OCI-LY7 (cell line): ENCODE results near the gene PGLYRP3. TPM values are rescaled to one million over a fixed set of nuclear protein-coding genes. Genes with fewer than 3 reads are reported as not detected.

Experiments used
- BruUV-seq: library from RNA; stranded (reverse); fragments of 400-500 nt; replicated peaks from 2 replicates; lab custom pipeline; 2021; lab: Mats Ljungman, UMichigan
- CTCF ChIA-PET: fragments of 300-600 bp; sonication (Branson Sonifier 250); formaldehyde crosslinking; loops from one replicate; lab custom pipeline; 2022; ENCODE audit warnings: antibody characterized with exemption; ENCODE audit not compliant: unreplicated experiment; lab: Charles Lee
- POLR2A ChIA-PET: fragments of 300-600 bp; sonication (Branson Sonifier 250); formaldehyde crosslinking; loops from one replicate; lab custom pipeline; 2022; ENCODE audit warnings: antibody characterized with exemption; lab: Charles Lee
- DNase-seq: peaks from one replicate; pipeline ENCODE4 v3.0.0-alpha.2; 2015; ENCODE audit warnings: low spot score
- H2AFZ ChIP-seq: fragments of 200-600 bp; sonication (generic), shearing (Covaris generic); 2 replicates; pipeline ENCODE4 v1.6.1; 2014; ENCODE audit warnings: mild to moderate bottlenecking, antibody characterized with exemption, low read length, moderate library complexity
- H3K27ac ChIP-seq: fragments of 200-600 bp; sonication (generic); 2 replicates; pipeline ENCODE4 v1.5.1; 2014; ENCODE audit warnings: mixed run types, low read depth, mild to moderate bottlenecking, moderate library complexity, low read length, inconsistent platforms; ENCODE audit not compliant: poor library complexity, severe bottlenecking
- H3K36me3 ChIP-seq: fragments of 200-600 bp; sonication (generic); 2 replicates; pipeline ENCODE4 v1.6.1; 2014; ENCODE audit warnings: mild to moderate bottlenecking, antibody characterized with exemption, low read length, moderate library complexity, mixed read lengths; ENCODE audit not compliant: insufficient read depth
- H3K4me1 ChIP-seq: fragments of 200-600 bp; sonication (generic); 2 replicates; pipeline ENCODE4 v1.5.1; 2014; ENCODE audit warnings: mild to moderate bottlenecking, low read length; ENCODE audit not compliant: insufficient read depth, poor library complexity, severe bottlenecking
- H3K4me2 ChIP-seq: fragments of 200-600 bp; sonication (generic); 2 replicates; pipeline ENCODE4 v1.6.1; 2014; ENCODE audit warnings: mild to moderate bottlenecking, low read length
- H3K4me3 ChIP-seq: fragments of 200-600 bp; sonication (generic); 2 replicates; pipeline ENCODE4 v1.5.1; 2014; ENCODE audit warnings: mild to moderate bottlenecking, low read depth, low read length; ENCODE audit not compliant: poor library complexity, severe bottlenecking
- H3K79me2 ChIP-seq: fragments of 200-600 bp; sonication (generic); 2 replicates; pipeline ENCODE4 v1.6.1; 2016; ENCODE audit warnings: low read depth, mild to moderate bottlenecking, low read length, moderate library complexity, mixed read lengths; ENCODE audit not compliant: insufficient read depth
- H3K9me2 ChIP-seq: fragments of 200-600 bp; sonication (generic); 2 replicates; pipeline ENCODE4 v1.6.1; 2016; ENCODE audit warnings: mild to moderate bottlenecking, low read length, mixed read lengths; ENCODE audit not compliant: insufficient read depth
- H3K9me3 ChIP-seq: fragments of 200-600 bp; sonication (generic); 2 replicates; pipeline ENCODE4 v1.6.1; 2014; ENCODE audit warnings: mild to moderate bottlenecking, mixed run types, low read length, mixed read lengths
- H4K20me1 ChIP-seq: fragments of 200-600 bp; sonication (generic); 2 replicates; pipeline ENCODE4 v1.6.1; 2014; ENCODE audit warnings: mild to moderate bottlenecking, antibody characterized with exemption, low read length, moderate library complexity, mixed read lengths; ENCODE audit not compliant: insufficient read depth
- CTCF ChIP-seq: fragments of 200-600 bp; sonication (generic); conservative IDR thresholded peaks from 2 replicates; pipeline ENCODE4 v1.5.1; 2014; ENCODE audit warnings: mild to moderate bottlenecking, antibody characterized with exemption, low read length, moderate library complexity, mixed read lengths
- EZH2phosphoT487 ChIP-seq: fragments of 200-600 bp; sonication (generic); IDR thresholded peaks from 2 replicates; pipeline ENCODE4 v1.6.1; 2018; ENCODE audit warnings: low read depth, borderline replicate concordance, mild to moderate bottlenecking, mixed run types, antibody characterized with exemption, low read length, moderate library complexity, mixed read lengths
- intact Hi-C: fragments of 100-400 bp; cut with micrococcal nuclease; formaldehyde crosslinking; loops from one replicate; pipeline ENCODE4 v1.10.0; 2022; ENCODE audit not compliant: unreplicated experiment
- total RNA-seq, 2 experiments: library from RNA; depleted of rRNA in 1 of 2; stranded (reverse); fragments of >200 nt in 1 of 2; shearing (Covaris generic) in 1 of 2; gene quantifications; 2 replicates each; pipeline ENCODE4 v1.2.3, GENCODE V29; 2014 to 2022

PGLYRP3 gene
- total RNA-seq, 2 experiments from 2014 or later, result not detected

- H3K4me3 ChIP-seq, result no peak overlapping the region
- TF ChIP-seq CTCF (no peak), EZH2phosphoT487 (no peak)
- no peaks in the 10 kb centered on the region for H3K9me2 ChIP-seq
- DNase-seq, result no peak
- H3K27ac ChIP-seq, result no peak overlapping the region
- H3K36me3 ChIP-seq, result no peaks in the 10 kb centered on the region
- CTCF ChIA-PET, result interaction anchor here (0.8 kb wide), 1 partner anchor 10 kb away, joined by 3 read pairs; no protein-coding TSS in a partner anchor
- no peaks in the 10 kb centered on the region for H3K4me1 ChIP-seq
- H3K79me2 ChIP-seq, result no peaks in the 10 kb centered on the region
- H2AFZ ChIP-seq, result no peak overlapping the region
- POLR2A ChIA-PET, result no interaction called here
- intact Hi-C loops, result no loop called here
- H3K4me2 ChIP-seq, result no peak overlapping the region
- BruUV-seq, result no TSS peak
- H3K9me3 ChIP-seq, result no peaks in the 10 kb centered on the region
- no peaks in the 10 kb centered on the region for H4K20me1 ChIP-seq
These were observed 59.7 kb downstream of the PGLYRP3 start for GRCh38 chr1:153253076-153253475.

GRCh38 chr1:153251988-153252387 is 60.8 kb downstream of the PGLYRP3 start:
- POLR2A ChIA-PET, result no interaction called here

More at GRCh38 chr1:153251988-153252387, 60.8 kb downstream of the PGLYRP3 start:
- H3K9me2 ChIP-seq, result no peaks in the 10 kb centered on the region
- H3K79me2 ChIP-seq, result no peaks in the 10 kb centered on the region
- H3K4me3 ChIP-seq, result no peak overlapping the region
- BruUV-seq, result no TSS peak
- H2AFZ ChIP-seq, result no peak overlapping the region
- intact Hi-C loops, result no loop called here
- no peak overlapping the region for H3K27ac ChIP-seq
- TF ChIP-seq EZH2phosphoT487 (no peak), CTCF (no peak)
- CTCF ChIA-PET, result no interaction called here
- DNase-seq, result no peak
- H3K4me2 ChIP-seq, result no peak overlapping the region
- no peaks in the 10 kb centered on the region for H4K20me1 ChIP-seq
- H3K9me3 ChIP-seq, result no peaks in the 10 kb centered on the region
- H3K4me1 ChIP-seq, result no peaks in the 10 kb centered on the region
- no peaks in the 10 kb centered on the region for H3K36me3 ChIP-seq
